IMR-90 (cell line): ENCODE data around the gene KCNE4. TPM values are rescaled to one million over a fixed set of nuclear protein-coding genes. Genes with fewer than 3 reads are reported as not detected.
A peak's percentile ranks its signal among the peaks of the same experiment; 100 is the strongest.

Source experiments
- ATAC-seq: fragments of 200-7000 bp; cut with Tn5 transposase; 2 replicates; pipeline ENCODE4 v1.9.1; 2020; ENCODE audit warnings: low read depth, mild to moderate bottlenecking, moderate library complexity
- BruUV-seq: library from RNA; stranded (reverse); fragments of 400-500 nt; replicated peaks from 2 replicates; lab custom pipeline; 2021; lab: Mats Ljungman, UMichigan
- CTCF ChIA-PET: fragments of 300-600 bp; formaldehyde crosslinking; extraction: SDS; loops from one replicate; lab custom pipeline; 2021; ENCODE audit warnings: antibody characterized with exemption; lab: Yijun Ruan, JAX
- POLR2A ChIA-PET: fragments of 300-600 bp; sonication (Branson Sonifier 250); formaldehyde crosslinking; loops from one replicate; lab custom pipeline; 2022; ENCODE audit warnings: antibody characterized with exemption; ENCODE audit not compliant: unreplicated experiment; lab: Charles Lee
- DNase-seq: peaks from one replicate; pipeline ENCODE4 v3.0.0; 2013
- H2AFZ ChIP-seq: replicated peaks from 2 replicates; pipeline ENCODE3; 2013; ENCODE audit warnings: low read length, mild to moderate bottlenecking; ENCODE audit not compliant: poor library complexity
- H2AK5ac ChIP-seq: 2 replicates; pipeline ENCODE4 v1.6.1; 2013; ENCODE audit warnings: low read depth, low read length, inconsistent platforms
- H2AK9ac ChIP-seq: replicated peaks from 2 replicates; pipeline ENCODE3; 2013; ENCODE audit warnings: mild to moderate bottlenecking, low read depth, low read length, moderate library complexity; ENCODE audit not compliant: poor library complexity
- H2BK120ac ChIP-seq: 2 replicates; pipeline ENCODE4 v1.6.1; 2013; ENCODE audit warnings: low read depth, low read length, inconsistent platforms
- H2BK15ac ChIP-seq: 3 replicates; pipeline ENCODE4 v1.6.1; 2013; ENCODE audit warnings: low read depth, low read length, inconsistent platforms
- H2BK20ac ChIP-seq: 2 replicates; pipeline ENCODE4 v1.6.1; 2013; ENCODE audit warnings: low read depth, mild to moderate bottlenecking, inconsistent platforms, low read length, moderate library complexity
- H2BK5ac ChIP-seq: 2 replicates; pipeline ENCODE4 v1.6.1; 2013; ENCODE audit warnings: mild to moderate bottlenecking, low read depth, low read length, inconsistent platforms; ENCODE audit not compliant: poor library complexity, severe bottlenecking
- H3K14ac ChIP-seq: replicated peaks from 2 replicates; pipeline ENCODE4 v1.6.1; 2013; ENCODE audit warnings: low read depth, low read length, inconsistent platforms
- H3K18ac ChIP-seq: 2 replicates; pipeline ENCODE4 v1.6.1; 2013; ENCODE audit warnings: low read depth, low read length, control low read depth
- H3K23ac ChIP-seq: 2 replicates; pipeline ENCODE4 v1.6.1; 2013; ENCODE audit warnings: low read depth, low read length, inconsistent platforms
- H3K27ac ChIP-seq: 2 replicates; pipeline ENCODE4 v1.5.1; 2013; ENCODE audit warnings: mild to moderate bottlenecking, control low read depth, low read length; ENCODE audit not compliant: insufficient read depth
- H3K27me3 ChIP-seq: 2 replicates; pipeline ENCODE4 v1.6.1; 2013; ENCODE audit warnings: low read length; ENCODE audit not compliant: control insufficient read depth, insufficient read depth
- H3K36me3 ChIP-seq: 2 replicates; pipeline ENCODE4 v1.6.1; 2013; ENCODE audit warnings: low read length, mixed read lengths; ENCODE audit not compliant: control insufficient read depth, insufficient read depth
- H3K4ac ChIP-seq: 2 replicates; pipeline ENCODE4 v1.6.1; 2013; ENCODE audit warnings: low read depth, low read length, inconsistent platforms
- H3K4me1 ChIP-seq: 2 replicates; pipeline ENCODE4 v1.6.1; 2013; ENCODE audit warnings: low read length, mixed read lengths; ENCODE audit not compliant: control insufficient read depth, insufficient read depth
- H3K4me2 ChIP-seq: 2 replicates; pipeline ENCODE4 v1.6.1; 2013; ENCODE audit warnings: low read depth, mild to moderate bottlenecking, control low read depth, low read length, moderate library complexity
- H3K4me3 ChIP-seq: 2 replicates; pipeline ENCODE4 v1.5.1; 2013; ENCODE audit warnings: low read depth, mild to moderate bottlenecking, control low read depth, low read length, moderate library complexity; ENCODE audit not compliant: insufficient read depth
- H3K56ac ChIP-seq: 2 replicates; pipeline ENCODE4 v1.6.1; 2013; ENCODE audit warnings: low read length, inconsistent platforms; ENCODE audit not compliant: insufficient read depth; ENCODE audit errors: extremely low read depth
- H3K79me1 ChIP-seq, 2 experiments: 2 replicates each; pipeline ENCODE4 v1.6.1; 2013; ENCODE audit warnings: low read length in 2 of 2, inconsistent platforms in 1 of 2, low read depth in 1 of 2
- H3K9ac ChIP-seq: 2 replicates; pipeline ENCODE4 v1.6.1; 2013; ENCODE audit warnings: low read depth, low read length, control low read depth
- H3K9me1 ChIP-seq: 2 replicates; pipeline ENCODE4 v1.6.1; 2013; ENCODE audit warnings: low read length, inconsistent platforms; ENCODE audit not compliant: insufficient read depth
- H3K9me3 ChIP-seq: 2 replicates; pipeline ENCODE4 v1.6.1; 2013; ENCODE audit warnings: low read length; ENCODE audit not compliant: control insufficient read depth, insufficient read depth
- H4K20me1 ChIP-seq: 2 replicates; pipeline ENCODE4 v1.6.1; 2013; ENCODE audit warnings: low read length, inconsistent platforms; ENCODE audit not compliant: insufficient read depth
- H4K5ac ChIP-seq: 2 replicates; pipeline ENCODE4 v1.6.1; 2013; ENCODE audit warnings: mild to moderate bottlenecking, low read depth, low read length, control low read depth
- H4K8ac ChIP-seq, 2 experiments: 2 replicates each; pipeline ENCODE4 v1.6.1; 2013; ENCODE audit warnings: low read depth in 2 of 2, low read length in 2 of 2, control low read depth in 1 of 2, inconsistent platforms in 1 of 2
- H4K91ac ChIP-seq: 2 replicates; pipeline ENCODE4 v1.6.1; 2013; ENCODE audit warnings: low read depth, low read length, inconsistent platforms; ENCODE audit not compliant: insufficient read depth
- BHLHE40 ChIP-seq: fragments of 150-350 bp; IDR thresholded peaks from 2 replicates; pipeline ENCODE4 v1.6.1; 2016; ENCODE audit warnings: mild to moderate bottlenecking, low read depth, low read length
- CEBPB ChIP-seq: IDR thresholded peaks from 2 replicates; pipeline ENCODE4 v1.6.1; 2012; ENCODE audit warnings: low read depth, low read length, improper control_type of control experiment
- CHD1 ChIP-seq: IDR thresholded peaks from 2 replicates; pipeline ENCODE4 v1.6.1; 2012; ENCODE audit warnings: low read depth, low read length, improper control_type of control experiment
- MAFK ChIP-seq: IDR thresholded peaks from 2 replicates; pipeline ENCODE4 v1.6.1; 2012; ENCODE audit warnings: low read depth, low read length, improper control_type of control experiment
- MAZ ChIP-seq: IDR thresholded peaks from 2 replicates; pipeline ENCODE4 v1.6.1; 2012; ENCODE audit warnings: low read depth, mild to moderate bottlenecking, low read length, improper control_type of control experiment, moderate library complexity, borderline replicate concordance
- RAD21 ChIP-seq: IDR thresholded peaks from 2 replicates; pipeline ENCODE4 v1.6.1; 2012; ENCODE audit warnings: low read length, improper control_type of control experiment
- RFX5 ChIP-seq: IDR thresholded peaks from 2 replicates; pipeline ENCODE4 v1.8.0; 2012; ENCODE audit warnings: low read depth, mild to moderate bottlenecking, low read length, moderate library complexity
- WGBS, 2 experiments: methylation state at CpG; one replicate each; pipeline versions ENCODE4 v1.1.5 to v1.1.7; 2013; ENCODE audit warnings: missing lambda C conversion rate in 2 of 2; ENCODE audit not compliant: insufficient read length in 1 of 2; ENCODE audit errors: extremely low coverage in 2 of 2; 5-methylcytosine and 5-hydroxymethylcytosine counted together
- dilution Hi-C: fragments of 300-500 bp; cut with HindIII; formaldehyde crosslinking; loops from one replicate; pipeline ENCODE4 v1.14.3; 2018; ENCODE audit warnings: low sequenced_read_pairs; ENCODE audit not compliant: unreplicated experiment
- in situ Hi-C: fragments of 300-500 bp; cut with MboI; formaldehyde crosslinking; loops from 3 replicates; pipeline ENCODE4 v1.14.3; 2019; ENCODE audit warnings: low sequenced_read_pairs, inconsistent platforms, mixed read lengths
- intact Hi-C: fragments of 100-400 bp; cut with micrococcal nuclease; formaldehyde crosslinking; loops from 2 replicates; pipeline ENCODE4 v1.10.0; 2022
- polyA plus RNA-seq, 3 experiments: library from polyadenylated mRNA; depleted of rRNA; stranded (reverse); fragments of >200 nt; gene quantifications; 2 replicates each; pipeline ENCODE4 v1.2.3, GENCODE V29; 2012; ENCODE audit warnings: low replicate concordance in 1 of 3
- total RNA-seq: library from RNA; depleted of rRNA; stranded (reverse); fragments of >200 nt; gene quantifications from 2 replicates; pipeline ENCODE4 v1.2.3, GENCODE V29; 2012
- TF ChIP-seq, protein P1 (sequence below): conservative IDR thresholded peaks from 2 replicates; pipeline ENCODE4 v1.5.1; 2012; ENCODE audit warnings: mild to moderate bottlenecking, low read depth, low read length, improper control_type of control experiment
- TF ChIP-seq, protein P2 (sequence below): fragments of 150-350 bp; IDR thresholded peaks from 2 replicates; pipeline ENCODE4 v1.6.1; 2017; ENCODE audit warnings: mild to moderate bottlenecking, antibody characterized with exemption, low read length, low read depth

KCNE4 gene
- total and polyA plus RNA-seq, 2 of the 4 experiments (the other 2 are of a cell fraction) = 6.6 to 6.8 TPM

DNA sequence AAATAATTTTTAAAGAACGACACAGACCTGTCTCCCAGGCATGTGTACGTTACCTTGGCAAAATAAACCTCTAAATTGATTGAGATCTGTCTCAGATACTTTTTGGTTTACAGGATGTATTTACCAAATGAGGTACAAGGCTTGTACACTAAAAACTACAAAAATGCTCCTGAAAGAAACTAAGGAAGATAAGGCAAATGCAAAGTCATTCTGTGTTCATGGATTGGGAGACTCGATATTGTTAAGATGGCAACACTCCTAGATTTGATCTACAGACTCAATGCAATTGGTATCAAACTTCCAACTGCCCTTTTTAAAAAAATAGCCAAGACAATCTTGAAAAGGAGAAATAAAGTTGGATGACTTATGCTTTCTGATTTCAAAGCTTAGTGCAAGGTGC lies 11.5 kb upstream of the KCNE4 start:
- no TSS peak for BruUV-seq
- H3K4ac ChIP-seq = no peak overlapping the region
- H3K4me2 ChIP-seq = no peak overlapping the region
- DNase-seq (no peak), ATAC-seq (no peak)
- H4K91ac ChIP-seq = peak overlapping the region; percentile 41; the same call in 1 of the 2 replicates
- H3K27ac ChIP-seq = no peak overlapping the region
- H3K79me1 ChIP-seq = no peaks in the 10 kb centered on the region
- H3K56ac ChIP-seq = no peak overlapping the region
- H4K20me1 ChIP-seq = no peaks in the 10 kb centered on the region
- H2BK20ac ChIP-seq = peak overlapping the region; percentile 50; the same call in 1 of the 2 replicates
- no CpG with 5 or more reads among the region's 3 CpGs for WGBS, 2 experiments
- no peak overlapping the region for H3K23ac ChIP-seq
- H2AK5ac ChIP-seq = no peak overlapping the region
- H3K36me3 ChIP-seq = no peaks in the 10 kb centered on the region
- no peak overlapping the region for H3K9ac ChIP-seq
- TF ChIP-seq RAD21 = no peak
- no peak for TF ChIP-seq MAFK
- TF ChIP-seq, protein P1, sequence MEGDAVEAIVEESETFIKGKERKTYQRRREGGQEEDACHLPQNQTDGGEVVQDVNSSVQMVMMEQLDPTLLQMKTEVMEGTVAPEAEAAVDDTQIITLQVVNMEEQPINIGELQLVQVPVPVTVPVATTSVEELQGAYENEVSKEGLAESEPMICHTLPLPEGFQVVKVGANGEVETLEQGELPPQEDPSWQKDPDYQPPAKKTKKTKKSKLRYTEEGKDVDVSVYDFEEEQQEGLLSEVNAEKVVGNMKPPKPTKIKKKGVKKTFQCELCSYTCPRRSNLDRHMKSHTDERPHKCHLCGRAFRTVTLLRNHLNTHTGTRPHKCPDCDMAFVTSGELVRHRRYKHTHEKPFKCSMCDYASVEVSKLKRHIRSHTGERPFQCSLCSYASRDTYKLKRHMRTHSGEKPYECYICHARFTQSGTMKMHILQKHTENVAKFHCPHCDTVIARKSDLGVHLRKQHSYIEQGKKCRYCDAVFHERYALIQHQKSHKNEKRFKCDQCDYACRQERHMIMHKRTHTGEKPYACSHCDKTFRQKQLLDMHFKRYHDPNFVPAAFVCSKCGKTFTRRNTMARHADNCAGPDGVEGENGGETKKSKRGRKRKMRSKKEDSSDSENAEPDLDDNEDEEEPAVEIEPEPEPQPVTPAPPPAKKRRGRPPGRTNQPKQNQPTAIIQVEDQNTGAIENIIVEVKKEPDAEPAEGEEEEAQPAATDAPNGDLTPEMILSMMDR = no peak
- no peak for TF ChIP-seq CEBPB
- no peak for TF ChIP-seq BHLHE40
- TF ChIP-seq MAZ = no peak
- TF ChIP-seq, protein P2, sequence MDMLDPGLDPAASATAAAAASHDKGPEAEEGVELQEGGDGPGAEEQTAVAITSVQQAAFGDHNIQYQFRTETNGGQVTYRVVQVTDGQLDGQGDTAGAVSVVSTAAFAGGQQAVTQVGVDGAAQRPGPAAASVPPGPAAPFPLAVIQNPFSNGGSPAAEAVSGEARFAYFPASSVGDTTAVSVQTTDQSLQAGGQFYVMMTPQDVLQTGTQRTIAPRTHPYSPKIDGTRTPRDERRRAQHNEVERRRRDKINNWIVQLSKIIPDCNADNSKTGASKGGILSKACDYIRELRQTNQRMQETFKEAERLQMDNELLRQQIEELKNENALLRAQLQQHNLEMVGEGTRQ = no peak
- TF ChIP-seq RFX5 = no peak
- no peak for TF ChIP-seq CHD1
- H2BK120ac ChIP-seq = peak overlapping the region; percentile 76
- dilution Hi-C loops (no loop called here), intact Hi-C loops (loop anchor here (2.0 kb wide), 1 partner anchor 46 kb away; no protein-coding TSS in a partner anchor), in situ Hi-C loops (no loop called here)
- no peak overlapping the region for H3K14ac ChIP-seq
- peak overlapping the region; percentile 83; the same call in 1 of the 2 replicates for H3K18ac ChIP-seq
- H2AK9ac ChIP-seq = no peak overlapping the region
- ChIA-PET POLR2A (no interaction called here), CTCF (no interaction called here)
- H3K4me1 ChIP-seq = peaks cover 13% of the 10 kb centered on the region
- H3K9me3 ChIP-seq = no peaks in the 10 kb centered on the region
- H2BK15ac ChIP-seq = peak overlapping the region; percentile 8; the same call in 1 of the 3 replicates
- no peak overlapping the region; the same call in 1 of the 2 replicates for H4K5ac ChIP-seq
- no peak overlapping the region for H2AFZ ChIP-seq
- H3K4me3 ChIP-seq = no peak overlapping the region
- H4K8ac ChIP-seq = no peak overlapping the region
- peaks cover 10% of the 10 kb centered on the region for H3K9me1 ChIP-seq
- no peaks in the 10 kb centered on the region for H3K27me3 ChIP-seq
- H2BK5ac ChIP-seq = peak overlapping the region; percentile 72
